Neuronal stem cell (in vitro differentiated cells): ENCODE results near the gene PSPN.
"Not testable (repeated sequence)": the region's sequence is repeated elsewhere in the genome, so short reads cannot be mapped to it uniquely, and the experiment has no call there.

Experiments
- DNase-seq: peaks from one replicate; pipeline ENCODE4 v3.0.0-alpha.2; 2013; ENCODE audit warnings: low spot score
- H2AFZ ChIP-seq: one replicate; pipeline ENCODE4 v1.6.1; 2013; ENCODE audit warnings: mild to moderate bottlenecking, low read length, inconsistent platforms
- H2AK5ac ChIP-seq: 2 replicates; pipeline ENCODE4 v1.6.1; 2013; ENCODE audit warnings: low read depth, mild to moderate bottlenecking, inconsistent platforms, low read length, moderate library complexity, mixed read lengths
- H2BK120ac ChIP-seq: 2 replicates; pipeline ENCODE4 v1.6.1; 2013; ENCODE audit warnings: low read depth, mild to moderate bottlenecking, inconsistent platforms, low read length, moderate library complexity, mixed read lengths
- H2BK12ac ChIP-seq: one replicate; pipeline ENCODE4 v1.6.1; 2013; ENCODE audit warnings: low read length, inconsistent platforms
- H2BK15ac ChIP-seq: 2 replicates; pipeline ENCODE4 v1.6.1; 2013; ENCODE audit warnings: mild to moderate bottlenecking, low read length, inconsistent platforms, mixed read lengths
- H2BK5ac ChIP-seq: one replicate; pipeline ENCODE4 v1.6.1; 2013; ENCODE audit warnings: inconsistent platforms, mild to moderate bottlenecking, low read length, moderate library complexity
- H3K14ac ChIP-seq: one replicate; pipeline ENCODE4 v1.6.1; 2013; ENCODE audit warnings: low read length, inconsistent platforms
- H3K18ac ChIP-seq: 2 replicates; pipeline ENCODE4 v1.6.1; 2013; ENCODE audit warnings: low read length, inconsistent platforms
- H3K23ac ChIP-seq: 2 replicates; pipeline ENCODE4 v1.6.1; 2013; ENCODE audit warnings: low read depth, mild to moderate bottlenecking, mixed read lengths, low read length, inconsistent platforms; ENCODE audit not compliant: poor library complexity
- H3K27ac ChIP-seq: replicated peaks from 3 replicates; pipeline ENCODE4 v1.5.1; 2013; ENCODE audit warnings: low read length, inconsistent platforms
- H3K27me3 ChIP-seq, 3 experiments: 2 replicates each; pipeline ENCODE4 v1.6.1; 2013; ENCODE audit warnings: low read length in 3 of 3, mild to moderate bottlenecking in 2 of 3, inconsistent platforms in 1 of 3, low read depth in 1 of 3, mixed read lengths in 1 of 3, moderate library complexity in 1 of 3; ENCODE audit not compliant: control insufficient read depth in 3 of 3, insufficient read depth in 3 of 3
- H3K36me3 ChIP-seq, 2 donors: replicated peaks in 1 of 2; 2 replicates each; pipeline ENCODE4 v1.6.1; 2013; ENCODE audit warnings: low read length in 2 of 2; ENCODE audit not compliant: control insufficient read depth in 2 of 2, insufficient read depth in 2 of 2
- H3K4ac ChIP-seq: 2 replicates; pipeline ENCODE4 v1.6.1; 2013; ENCODE audit warnings: inconsistent platforms, mild to moderate bottlenecking, low read length, moderate library complexity
- H3K4me1 ChIP-seq, 2 donors: 1 replicate in 1 of 2; 2 replicates in 1 of 2; pipeline ENCODE4 v1.6.1; 2013; ENCODE audit warnings: low read length in 2 of 2, low read depth in 1 of 2; ENCODE audit not compliant: control insufficient read depth in 2 of 2, insufficient read depth in 1 of 2
- H3K4me2 ChIP-seq: one replicate; pipeline ENCODE4 v1.6.1; 2013; ENCODE audit warnings: mild to moderate bottlenecking, low read length, inconsistent platforms; ENCODE audit not compliant: insufficient read depth, poor library complexity, severe bottlenecking
- H3K4me3 ChIP-seq, 2 donors: 2 replicates each; pipeline ENCODE4 v1.5.1; 2013; ENCODE audit warnings: low read length in 2 of 2, mild to moderate bottlenecking in 2 of 2, inconsistent platforms in 1 of 2, moderate library complexity in 1 of 2
- H3K79me1 ChIP-seq: one replicate; pipeline ENCODE4 v1.6.1; 2013; ENCODE audit warnings: low read depth, mild to moderate bottlenecking, inconsistent platforms, low read length, moderate library complexity
- H3K9ac ChIP-seq: one replicate; pipeline ENCODE4 v1.6.1; 2013; ENCODE audit warnings: mild to moderate bottlenecking, low read depth, low read length, inconsistent platforms; ENCODE audit not compliant: poor library complexity
- H3K9me3 ChIP-seq, 2 donors: replicated peaks in 1 of 2; 2 replicates each; pipeline versions ENCODE3 to v1.6.1; 2013; ENCODE audit warnings: low read length in 2 of 2, mild to moderate bottlenecking in 2 of 2, inconsistent platforms in 1 of 2, low read depth in 1 of 2, mixed read lengths in 1 of 2, moderate library complexity in 1 of 2; ENCODE audit not compliant: control insufficient read depth in 2 of 2, insufficient read depth in 1 of 2
- H4K8ac ChIP-seq: one replicate; pipeline ENCODE4 v1.6.1; 2013; ENCODE audit warnings: low read depth, mild to moderate bottlenecking, inconsistent platforms, low read length, moderate library complexity
- H4K91ac ChIP-seq: one replicate; pipeline ENCODE4 v1.6.1; 2013; ENCODE audit warnings: low read length, low read depth, mild to moderate bottlenecking, inconsistent platforms; ENCODE audit not compliant: poor library complexity
- WGBS, 2 donors: extraction: QIAGEN DNeasy Blood & Tissue Kit; methylation state at CpG; one replicate each; pipeline ENCODE4 v1.1.7; 2013; ENCODE audit warnings: missing lambda C conversion rate in 2 of 2, mixed read lengths in 1 of 2; ENCODE audit not compliant: insufficient read length in 2 of 2, insufficient replicate concordance in 1 of 2; ENCODE audit errors: extremely low coverage in 2 of 2; 5-methylcytosine and 5-hydroxymethylcytosine counted together

The PSPN gene

DNA sequence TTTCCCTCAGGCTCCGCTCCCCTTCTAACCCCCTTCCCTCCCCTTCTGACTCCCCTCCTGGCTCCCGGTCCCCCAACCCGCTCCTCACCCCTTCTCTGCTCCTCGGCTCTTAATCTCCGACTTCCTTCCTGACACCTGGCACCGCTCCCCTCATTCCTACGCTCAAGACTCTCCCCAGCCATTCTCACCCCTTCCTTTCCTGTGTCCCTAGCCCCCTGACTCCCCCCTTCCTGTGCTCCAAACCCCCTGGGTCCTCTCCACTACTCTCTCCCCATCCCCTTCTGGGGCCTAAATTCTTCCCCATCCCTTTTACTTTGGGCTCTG lies 13.7 kb downstream of the PSPN start:
- Histone ChIP-seq H2BK120ac (no peak overlapping the region), H3K27me3 (no peaks in the 10 kb centered on the region), H3K23ac (peak overlapping the region; percentile 91), H3K4me2 (peak overlapping the region; percentile 62), H3K9ac (peak overlapping the region; percentile 92), H2AK5ac (peak overlapping the region; percentile 20), H3K4ac (no peak overlapping the region), H4K91ac (no peak overlapping the region), H3K36me3 (peaks cover 15 to 34% of the 10 kb centered on the region in 2 donors), H3K4me3 (peak overlapping the region; percentile 96 to 100), H3K9me3 (no peaks in the 10 kb centered on the region), H4K8ac (no peak overlapping the region), H2BK12ac (no peak overlapping the region), H3K14ac (no peak overlapping the region), H3K79me1 (peaks cover 4% of the 10 kb centered on the region), H3K4me1 (peaks cover 3 to 5% of the 10 kb centered on the region in 2 donors), H2BK5ac (peak overlapping the region; percentile 75), H3K27ac (no peak overlapping the region), H3K18ac (peak overlapping the region; percentile 99), H2AFZ (peak overlapping the region; percentile 98), H2BK15ac (no peak overlapping the region)
- no peak for DNase-seq
- no CpG with 5 or more reads among the region's 7 CpGs for WGBS, 2 donors

DNA sequence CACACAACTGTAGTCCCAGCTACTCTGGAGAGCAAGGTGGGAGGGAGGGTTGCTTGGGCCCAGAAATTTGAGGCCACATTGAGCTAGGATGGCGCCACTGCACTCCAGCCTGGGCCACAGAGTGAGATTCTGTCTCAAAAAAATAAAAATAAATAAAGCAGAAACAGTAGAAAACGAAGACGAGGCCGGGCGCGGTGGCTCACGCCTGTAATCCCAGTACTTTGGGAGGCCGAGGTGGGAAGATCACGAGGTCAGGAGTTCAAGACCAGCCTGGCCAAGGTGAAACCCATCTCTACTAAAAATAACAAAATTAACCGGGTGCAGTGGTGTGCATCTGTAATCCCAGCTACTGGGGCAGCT lies 14.9 kb downstream of the PSPN start:
- H3K36me3 ChIP-seq, result peaks cover 8 to 23% of the 10 kb centered on the region in 2 donors
- peak overlapping the region; percentile 69 to 96 for H3K4me3 ChIP-seq
- H3K4ac ChIP-seq, H3K9ac ChIP-seq, H3K27me3 ChIP-seq, H3K27ac ChIP-seq, DNase-seq, H4K8ac ChIP-seq, H3K79me1 ChIP-seq, H3K14ac ChIP-seq, H2BK5ac ChIP-seq, H2BK12ac ChIP-seq, H4K91ac ChIP-seq, H3K4me1 ChIP-seq, H3K4me2 ChIP-seq, H3K9me3 ChIP-seq, H2BK120ac ChIP-seq, H2BK15ac ChIP-seq, H2AK5ac ChIP-seq, H3K23ac ChIP-seq: not testable (repeated sequence)
- WGBS, 2 donors, result no CpG with 5 or more reads among the region's 10 CpGs
- peak overlapping the region; percentile 98 for H2AFZ ChIP-seq
- H3K18ac ChIP-seq, result peak overlapping the region; percentile 44

DNA sequence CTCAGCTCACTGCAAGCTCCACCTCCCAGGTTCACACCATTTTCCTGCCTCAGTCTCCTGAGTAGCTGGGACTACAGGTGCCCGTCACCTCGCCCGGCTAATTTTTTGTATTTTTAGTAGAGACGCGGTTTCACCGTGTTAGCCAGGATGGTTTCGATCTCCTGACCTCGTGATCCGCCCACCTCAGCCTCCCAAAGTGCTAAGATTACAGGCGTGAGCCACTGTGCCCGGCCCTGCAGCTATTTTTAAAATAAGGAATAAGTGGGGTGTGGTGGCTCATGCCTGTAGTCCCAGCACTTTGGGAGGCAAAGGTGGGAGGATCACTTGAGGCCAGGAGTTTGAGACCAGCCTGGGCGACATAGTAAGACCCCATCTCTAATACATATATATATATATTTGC lies 15.3 kb downstream of the PSPN start:
- not testable (repeated sequence) for H3K4ac ChIP-seq, H3K4me2 ChIP-seq, H3K27ac ChIP-seq, H2BK15ac ChIP-seq, H3K4me1 ChIP-seq, H2BK12ac ChIP-seq, DNase-seq, H3K79me1 ChIP-seq, H3K27me3 ChIP-seq, H3K4me3 ChIP-seq, H2AK5ac ChIP-seq, H3K9ac ChIP-seq, H3K18ac ChIP-seq, H2AFZ ChIP-seq, H3K14ac ChIP-seq, H4K8ac ChIP-seq, H3K9me3 ChIP-seq, H2BK120ac ChIP-seq, H2BK5ac ChIP-seq, H4K91ac ChIP-seq, H3K23ac ChIP-seq
- WGBS, 2 donors, result no CpG with 5 or more reads among the region's 12 CpGs
- H3K36me3 ChIP-seq, result peaks cover 8 to 19% of the 10 kb centered on the region in 2 donors

DNA sequence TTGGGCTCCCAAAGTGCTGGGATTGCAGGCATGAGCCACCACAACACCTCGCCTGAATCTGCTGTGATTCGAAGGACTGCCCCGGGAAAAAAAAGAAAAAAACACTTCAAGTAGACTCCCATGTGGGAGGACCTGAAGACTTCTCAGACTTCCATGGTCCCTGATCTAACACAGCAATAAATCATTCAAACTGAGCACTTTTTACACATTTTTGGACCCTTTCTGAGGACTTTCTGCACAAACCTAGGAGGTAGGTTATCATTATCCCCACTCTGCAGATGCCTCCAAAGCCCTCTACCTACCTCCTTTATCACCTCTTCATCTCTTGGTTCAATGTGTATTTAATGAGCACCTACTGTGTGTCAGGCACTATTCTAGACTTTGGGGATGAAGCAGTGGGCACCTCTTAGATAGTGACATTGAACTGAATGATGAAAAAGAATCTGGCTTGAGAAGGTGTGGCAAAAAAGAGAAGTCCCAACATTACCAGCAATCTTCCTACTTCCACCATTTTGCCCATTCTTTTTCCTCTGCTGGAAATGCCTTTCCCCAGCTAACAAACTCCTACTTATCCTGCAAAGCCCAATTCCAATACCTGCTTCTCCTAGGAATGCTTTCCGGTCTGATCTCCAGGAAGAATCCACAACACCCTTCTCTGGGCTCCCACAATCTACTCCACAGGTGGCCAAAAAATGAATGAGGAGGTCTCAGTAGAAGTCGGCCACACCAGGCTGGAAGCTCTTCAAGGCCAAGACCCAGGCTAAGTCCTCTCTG lies 16.0 kb downstream of the PSPN start:
- H3K4me3 ChIP-seq, result no peak overlapping the region
- H3K27ac ChIP-seq, result no peak overlapping the region
- no peak overlapping the region for H4K91ac ChIP-seq
- H2BK5ac ChIP-seq, result no peak overlapping the region
- no peak for DNase-seq
- H2BK12ac ChIP-seq, result no peak overlapping the region
- H2AFZ ChIP-seq, result no peak overlapping the region
- H4K8ac ChIP-seq, result no peak overlapping the region
- H3K79me1 ChIP-seq, result peaks cover 4% of the 10 kb centered on the region
- H3K23ac ChIP-seq, result no peak overlapping the region
- peaks cover 5 to 13% of the 10 kb centered on the region in 2 donors for H3K36me3 ChIP-seq
- H3K27me3 ChIP-seq, result no peaks in the 10 kb centered on the region
- no peak overlapping the region for H3K9ac ChIP-seq
- peaks cover 3 to 5% of the 10 kb centered on the region in 2 donors for H3K4me1 ChIP-seq
- H2AK5ac ChIP-seq, result no peak overlapping the region
- no peaks in the 10 kb centered on the region for H3K9me3 ChIP-seq
- H3K14ac ChIP-seq, result no peak overlapping the region
- no peak overlapping the region for H3K18ac ChIP-seq
- H2BK120ac ChIP-seq, result no peak overlapping the region
- H2BK15ac ChIP-seq, result no peak overlapping the region
- no peak overlapping the region for H3K4ac ChIP-seq
- no CpG with 5 or more reads among the region's 5 CpGs for WGBS, 2 donors
- H3K4me2 ChIP-seq, result no peak overlapping the region
